Stomach (tissue), 4 donors: ENCODE data around the gene RGS21.

Source experiments
- CTCF ChIP-seq, 7 experiments: fragments of 450-650 bp in 4 of 7; fragments of 200-600 bp in 3 of 7; sonication (generic) in 3 of 7; IDR thresholded peaks; one replicate each; pipeline ENCODE4 v1.5.1; 2016 to 2019; ENCODE audit warnings: antibody characterized with exemption in 7 of 7, control low read depth in 2 of 7, mild to moderate bottlenecking in 1 of 7
- POLR2A ChIP-seq, 4 donors: fragments of 450-650 bp; IDR thresholded peaks; one replicate each; pipeline ENCODE4 v1.6.1; 2016; ENCODE audit warnings: antibody characterized with exemption in 4 of 4, control low read depth in 2 of 4, mild to moderate bottlenecking in 1 of 4, moderate library complexity in 1 of 4

- TF ChIP-seq CTCF (IDR thresholded peaks at IDR 0.05) = no peak
- no peak for TF ChIP-seq POLR2A (IDR thresholded peaks at IDR 0.05)
Observed at GRCh38 chr1:192342842-192343241, 26.1 kb downstream of the RGS21 start.
